ENCODE results near the gene ADPRS. TPM values are rescaled to one million over a fixed set of nuclear protein-coding genes. Genes with fewer than 3 reads are reported as not detected.

Gene ADPRS
- total RNA-seq, 1 donor from 2014 or later: 17.6 TPM

Other genes starting within 250 kb of the ADPRS start
- gene AGO1, start 205.7 kb upstream of the ADPRS start, total RNA-seq: 21.1 TPM
- 17.5 TPM for gene AGO3, start 157.8 kb upstream of the ADPRS start, total RNA-seq
- not detected for gene TEKT2, start 4.8 kb upstream of the ADPRS start, total RNA-seq
- gene COL8A2, start 36.3 kb downstream of the ADPRS start, total RNA-seq: 1.7 TPM
- 47.9 TPM for gene TRAPPC3, start 60.6 kb downstream of the ADPRS start, total RNA-seq
- gene MAP7D1, start 67.3 kb downstream of the ADPRS start, total RNA-seq: 262 TPM
- gene THRAP3, start 135.6 kb downstream of the ADPRS start, total RNA-seq: 86.5 TPM
- gene SH3D21, start 217.5 kb downstream of the ADPRS start, total RNA-seq: 3.3 TPM
- 11.3 TPM for gene EVA1B, start 234.8 kb downstream of the ADPRS start, total RNA-seq